AG09319 (cell line): ENCODE data around the gene TAF5L.

Source experiments
- DNase-seq: peaks from one replicate; pipeline ENCODE4 v3.0.0-alpha.2; 2010; ENCODE audit warnings: low read depth; ENCODE audit errors: extremely low read depth
- TF ChIP-seq, protein P1 (sequence below): IDR thresholded peaks from 2 replicates; pipeline ENCODE4 v1.5.1; 2011; ENCODE audit warnings: low read depth, mild to moderate bottlenecking, inconsistent platforms, low read length, moderate library complexity

The TAF5L gene

DNA sequence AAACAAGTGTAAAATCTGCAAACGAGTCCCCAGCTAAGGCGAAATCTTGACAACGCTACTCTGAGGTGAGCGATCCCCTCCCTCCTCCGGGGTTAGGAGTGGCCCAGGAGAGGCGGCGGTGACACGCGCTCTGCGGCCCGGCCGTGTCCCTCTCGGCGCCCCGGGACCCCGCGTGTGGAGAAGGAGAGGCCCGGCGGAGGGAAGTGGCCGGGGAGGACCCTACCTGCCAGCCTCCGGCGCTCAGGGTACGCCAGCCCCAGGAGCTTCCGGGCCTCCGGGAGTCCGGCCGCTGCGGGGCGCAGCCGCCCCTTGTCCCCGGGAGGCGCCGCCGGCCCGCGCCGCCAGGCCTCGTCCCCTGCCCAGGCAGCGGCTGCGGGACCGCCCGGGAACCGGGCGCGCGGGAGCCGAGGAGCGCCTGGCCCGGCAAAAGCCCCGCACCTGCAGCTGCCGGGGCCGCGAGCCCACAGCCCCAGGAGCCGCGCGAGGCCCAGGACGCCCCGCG, 68.0 kb downstream of the TAF5L start:
- no peak for DNase-seq
- TF ChIP-seq, protein P1, sequence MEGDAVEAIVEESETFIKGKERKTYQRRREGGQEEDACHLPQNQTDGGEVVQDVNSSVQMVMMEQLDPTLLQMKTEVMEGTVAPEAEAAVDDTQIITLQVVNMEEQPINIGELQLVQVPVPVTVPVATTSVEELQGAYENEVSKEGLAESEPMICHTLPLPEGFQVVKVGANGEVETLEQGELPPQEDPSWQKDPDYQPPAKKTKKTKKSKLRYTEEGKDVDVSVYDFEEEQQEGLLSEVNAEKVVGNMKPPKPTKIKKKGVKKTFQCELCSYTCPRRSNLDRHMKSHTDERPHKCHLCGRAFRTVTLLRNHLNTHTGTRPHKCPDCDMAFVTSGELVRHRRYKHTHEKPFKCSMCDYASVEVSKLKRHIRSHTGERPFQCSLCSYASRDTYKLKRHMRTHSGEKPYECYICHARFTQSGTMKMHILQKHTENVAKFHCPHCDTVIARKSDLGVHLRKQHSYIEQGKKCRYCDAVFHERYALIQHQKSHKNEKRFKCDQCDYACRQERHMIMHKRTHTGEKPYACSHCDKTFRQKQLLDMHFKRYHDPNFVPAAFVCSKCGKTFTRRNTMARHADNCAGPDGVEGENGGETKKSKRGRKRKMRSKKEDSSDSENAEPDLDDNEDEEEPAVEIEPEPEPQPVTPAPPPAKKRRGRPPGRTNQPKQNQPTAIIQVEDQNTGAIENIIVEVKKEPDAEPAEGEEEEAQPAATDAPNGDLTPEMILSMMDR = no peak; the same call in none of the 2 replicates

DNA sequence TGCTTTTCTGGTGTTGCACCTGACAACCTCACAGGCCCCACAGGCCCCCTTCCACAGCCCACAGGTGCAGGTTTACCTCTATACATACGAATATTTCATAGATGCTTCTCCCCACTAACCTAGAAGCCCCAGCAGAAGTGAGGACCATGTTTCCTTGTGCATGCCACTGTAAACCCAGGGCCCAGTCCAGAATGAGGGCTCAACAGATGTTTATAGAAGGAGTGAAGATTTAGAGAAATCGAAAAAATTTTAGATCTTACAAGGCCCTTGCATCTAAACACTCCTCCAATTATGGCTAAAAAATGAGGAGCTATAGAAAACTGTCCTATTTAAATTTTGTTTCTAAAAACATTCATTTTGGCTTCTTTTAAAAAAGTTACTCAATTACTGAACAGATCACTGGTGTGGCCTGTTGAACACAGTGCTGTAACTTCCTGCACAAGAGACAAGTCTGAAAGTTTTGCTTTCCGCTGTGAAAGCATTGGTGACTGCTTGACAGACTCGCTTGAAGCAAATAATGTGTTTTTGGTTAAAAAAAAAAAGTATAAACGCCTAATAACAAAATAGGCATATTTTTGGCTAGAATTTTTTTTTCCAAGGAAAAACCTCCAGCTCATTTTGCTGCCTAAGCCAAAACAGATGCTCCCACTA, 68.6 kb downstream of the TAF5L start:
- DNase-seq = no peak
- TF ChIP-seq, protein P1 = no peak

DNA sequence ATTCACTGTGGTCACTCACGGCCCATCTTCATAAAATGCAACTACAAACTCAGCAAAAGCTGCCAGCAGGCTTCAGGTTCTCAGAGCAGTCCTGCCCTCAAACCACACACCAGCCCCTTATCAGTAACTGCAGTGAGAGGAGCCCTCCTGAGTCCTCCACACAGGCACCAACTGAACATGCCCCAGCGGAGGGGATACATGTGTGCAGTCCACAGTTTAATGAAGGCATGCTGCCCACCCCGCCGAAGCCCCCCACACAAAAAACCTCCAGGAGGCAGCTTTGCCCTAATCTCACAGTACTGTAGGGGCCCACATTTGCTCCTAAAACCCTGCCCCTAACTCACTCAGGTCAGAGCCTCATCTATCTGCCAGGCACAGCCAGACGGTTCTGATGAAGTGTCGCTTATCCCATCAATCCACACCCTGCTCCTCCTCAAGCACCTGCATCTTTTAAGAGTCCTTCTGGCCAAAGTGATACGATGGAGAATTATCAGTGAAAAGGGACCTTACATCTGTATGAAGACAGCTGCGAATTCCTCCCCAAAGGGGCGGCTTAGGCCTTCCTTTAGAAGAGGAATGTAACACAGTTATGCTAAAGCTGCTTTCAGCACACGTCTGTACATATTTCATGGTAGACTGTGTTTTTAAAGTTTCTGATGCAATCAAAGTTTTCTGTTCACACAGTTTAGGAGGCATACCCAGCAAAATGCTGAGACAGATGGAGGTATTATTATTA, 70.9 kb downstream of the TAF5L start:
- TF ChIP-seq, protein P1 = no peak
- no peak for DNase-seq

DNA sequence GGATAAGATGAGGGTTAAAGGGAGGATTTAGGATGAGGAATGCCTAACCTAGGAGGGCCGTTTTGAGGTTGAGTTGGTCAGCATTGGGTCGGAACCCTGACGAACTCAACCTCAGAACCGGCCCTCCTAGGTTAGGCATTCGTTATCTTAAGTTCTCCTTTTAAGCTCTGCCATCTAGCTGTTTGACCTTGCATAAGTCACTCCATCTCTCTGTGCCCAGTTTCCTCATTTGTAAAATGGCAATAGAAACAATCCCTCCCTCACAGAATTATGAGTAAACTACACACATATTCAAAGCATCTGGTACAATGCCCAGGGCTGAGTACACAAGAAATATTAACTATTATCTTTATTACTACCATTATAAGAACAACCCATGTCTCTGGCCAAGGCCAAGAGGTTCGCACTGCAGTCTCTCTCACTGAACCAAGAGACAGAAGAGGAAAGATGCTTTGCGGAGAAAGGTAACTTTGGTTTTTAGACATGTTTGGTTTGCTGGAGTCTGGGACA, 72.2 kb downstream of the TAF5L start:
- DNase-seq = no peak

DNA sequence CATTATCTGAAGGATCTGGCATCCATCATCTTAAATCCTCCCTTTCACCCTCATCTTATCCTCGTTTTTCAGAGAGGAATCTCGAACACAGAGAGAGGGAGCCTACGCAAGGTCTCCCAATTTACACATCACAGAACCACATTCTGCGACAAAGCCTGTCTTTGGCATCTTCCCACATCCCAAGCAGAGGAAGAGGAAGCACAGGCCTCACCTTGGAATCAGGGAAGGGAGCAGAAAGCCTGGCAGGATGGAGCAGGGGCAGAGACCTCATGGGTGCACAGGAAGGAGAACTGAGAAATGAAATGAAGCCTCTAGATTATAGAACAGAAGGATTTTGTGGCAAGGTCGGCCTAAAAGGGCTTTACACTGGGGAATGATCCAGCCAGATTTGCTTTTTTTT, 73.2 kb downstream of the TAF5L start:
- TF ChIP-seq, protein P1 = no peak
- no peak for DNase-seq

More for the DNA sequence above, 72.2 kb downstream of the TAF5L start:
- TF ChIP-seq, protein P1 = no peak

DNA sequence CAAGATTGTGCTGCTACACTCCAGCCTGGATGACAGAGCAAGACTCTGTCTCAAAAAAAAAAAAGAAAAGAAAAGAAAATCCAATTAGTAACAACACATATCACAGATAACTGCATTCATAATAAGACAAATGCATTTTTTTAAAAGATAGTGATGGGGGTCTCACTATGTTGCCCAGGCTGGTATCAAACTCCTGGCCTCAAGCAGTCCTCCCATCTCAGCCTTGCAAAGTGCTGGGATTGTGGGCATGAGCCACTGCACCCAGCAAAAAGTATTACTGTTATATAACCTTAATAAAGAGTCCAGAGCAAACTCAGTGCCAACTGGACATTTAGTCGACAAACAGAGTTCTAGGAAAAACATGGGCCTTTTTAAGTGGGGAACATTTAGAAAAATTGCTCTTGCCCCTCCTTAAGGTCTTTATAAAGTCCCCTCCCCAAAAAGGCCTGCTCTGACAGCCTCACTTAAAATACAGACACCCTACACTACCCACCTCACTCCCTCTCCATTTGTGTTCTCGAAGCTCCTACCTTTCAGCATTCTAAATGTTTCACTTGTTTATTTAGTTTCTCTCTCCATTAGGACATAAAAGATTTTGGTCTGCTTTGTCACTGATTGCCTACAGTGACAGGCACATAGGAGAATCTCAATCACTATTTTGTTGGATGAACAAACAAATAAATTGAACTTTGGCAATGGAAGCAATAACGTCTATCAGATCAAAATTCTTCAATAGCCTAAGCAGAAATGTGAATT, 74.9 kb downstream of the TAF5L start:
- DNase-seq = no peak
- TF ChIP-seq, protein P1 = no peak
